K562 (cell line): ENCODE data around the gene CST6. TPM values are rescaled to one million over a fixed set of nuclear protein-coding genes. Genes with fewer than 3 reads are reported as not detected.
A peak's percentile ranks its signal among the peaks of the same experiment; 100 is the strongest.

Source experiments
- ATAC-seq: fragments of 200-7000 bp; cut with Tn5 transposase; 3 replicates; pipeline ENCODE4 v1.9.1; 2020; ENCODE audit warnings: moderate library complexity
- BruUV-seq: library from RNA; stranded (reverse); fragments of 400-500 nt; replicated peaks from 2 replicates; lab custom pipeline; 2021; lab: Mats Ljungman, UMichigan
- CTCF ChIA-PET: fragments of 300-600 bp; formaldehyde crosslinking; extraction: SDS; loops from one replicate; lab custom pipeline; 2021; ENCODE audit warnings: low intra/inter-chr PET ratio; lab: Yijun Ruan, JAX
- POLR2A ChIA-PET: fragments of 300-600, 350-650 bp; sonication (Branson Sonifier 250); formaldehyde crosslinking; extraction: SDS; loops from one replicate; lab custom pipeline; 2021; ENCODE audit warnings: antibody characterized with exemption, inconsistent platforms; lab: Yijun Ruan, JAX
- DNase-seq, 4 experiments: peaks; one replicate each; pipeline versions ENCODE4 v3.0.0 to v3.0.0-alpha.2; 2011 to 2018; ENCODE audit warnings: low spot score in 3 of 4, mixed read lengths in 3 of 4; ENCODE audit errors: extremely low read depth in 1 of 4
- FAIRE-seq: peaks from 2 replicates; lab custom pipeline; 2011; peaks lifted over from hg19 to GRCh38; lab: Jason Lieb, UNC
- H2AFZ ChIP-seq: 2 replicates; pipeline ENCODE4 v1.6.0; 2011; ENCODE audit warnings: low read depth, low read length, control low read depth, inconsistent platforms
- H3K27ac ChIP-seq: fragments of 200-600 bp; 3 replicates; pipeline ENCODE4 v1.8.0; 2011; ENCODE audit warnings: low read depth, mild to moderate bottlenecking, control low read depth, inconsistent platforms, low read length, moderate library complexity, mixed read lengths; ENCODE audit errors: extremely low read depth
- H3K27me3 ChIP-seq, 2 experiments: fragments of 300-600 bp in 1 of 2; 2 replicates in 1 of 2; 3 replicates in 1 of 2; pipeline versions ENCODE4 v1.6.0 to v1.8.0; 2011; ENCODE audit warnings: inconsistent platforms in 2 of 2, low read length in 2 of 2, mild to moderate bottlenecking in 1 of 2, mixed read lengths in 1 of 2, moderate library complexity in 1 of 2; ENCODE audit not compliant: control insufficient read depth in 2 of 2, insufficient read depth in 2 of 2
- H3K36me3 ChIP-seq: fragments of 300-600 bp; 3 replicates; pipeline ENCODE4 v1.8.0; 2011; ENCODE audit warnings: mild to moderate bottlenecking, low read length, inconsistent platforms; ENCODE audit not compliant: control insufficient read depth, insufficient read depth
- H3K4me1 ChIP-seq, 2 experiments: fragments of 200-600 bp in 1 of 2; replicated peaks in 1 of 2; 2 replicates in 1 of 2; 3 replicates in 1 of 2; pipeline versions ENCODE4 v1.5.1 to v1.8.0; 2011; ENCODE audit warnings: inconsistent platforms in 2 of 2, low read length in 2 of 2, mild to moderate bottlenecking in 1 of 2, mixed read lengths in 1 of 2, moderate library complexity in 1 of 2; ENCODE audit not compliant: control insufficient read depth in 2 of 2, insufficient read depth in 2 of 2
- H3K4me2 ChIP-seq: 2 replicates; pipeline ENCODE4 v1.6.1; 2011; ENCODE audit warnings: low read length, control low read depth, inconsistent platforms, mixed read lengths; ENCODE audit not compliant: insufficient read depth
- H3K4me3 ChIP-seq: fragments of 200-600 bp; sonication (generic), shearing (Covaris generic); 2 replicates; pipeline ENCODE4 v1.5.1; 2016; ENCODE audit warnings: control low read depth, inconsistent platforms
- H3K79me2 ChIP-seq: fragments of 200-600 bp; 3 replicates; pipeline ENCODE4 v1.8.0; 2011; ENCODE audit warnings: low read length, inconsistent platforms; ENCODE audit not compliant: control insufficient read depth, insufficient read depth
- H3K9ac ChIP-seq, 2 experiments: 2 replicates each; pipeline versions ENCODE4 v1.6.0 to v1.6.1; 2011; ENCODE audit warnings: low read depth in 2 of 2, low read length in 2 of 2, control low read depth in 1 of 2, inconsistent platforms in 1 of 2, mild to moderate bottlenecking in 1 of 2, mixed read lengths in 1 of 2; ENCODE audit not compliant: insufficient read depth in 1 of 2
- H3K9me1 ChIP-seq: one replicate; pipeline ENCODE4 v1.6.0; 2011; ENCODE audit warnings: inconsistent platforms, mild to moderate bottlenecking, low read length, moderate library complexity; ENCODE audit not compliant: control insufficient read depth, insufficient read depth
- H3K9me3 ChIP-seq: replicated peaks from 2 replicates; pipeline ENCODE4 v1.5.1; 2011; ENCODE audit warnings: low read depth, low read length, inconsistent platforms; ENCODE audit not compliant: control insufficient read depth, insufficient read depth
- H4K20me1 ChIP-seq: replicated peaks from 2 replicates; pipeline ENCODE4 v1.6.1; 2011; ENCODE audit warnings: low read length, inconsistent platforms, mixed read lengths; ENCODE audit not compliant: control insufficient read depth, insufficient read depth
- ATF2 ChIP-seq: sonication (generic); formaldehyde crosslinking; IDR thresholded peaks from 2 replicates; pipeline ENCODE4 v1.8.1; 2022; ENCODE audit warnings: missing genetic modification reagents
- CBFA2T3 ChIP-seq: fragments of 450-650 bp; IDR thresholded peaks from 2 replicates; pipeline ENCODE4 v1.6.1; 2017
- IRF2 ChIP-seq: sonication (generic); formaldehyde crosslinking; IDR thresholded peaks from 2 replicates; pipeline ENCODE4 v1.8.1; 2022; ENCODE audit warnings: mild to moderate bottlenecking, missing genetic modification reagents
- PKNOX1 ChIP-seq: fragments of 450-650 bp; IDR thresholded peaks from 2 replicates; pipeline ENCODE4 v1.6.1; 2016
- POLR2G ChIP-seq: fragments of 200-400 bp; formaldehyde crosslinking; IDR thresholded peaks from 2 replicates; pipeline ENCODE4 v1.6.1; 2017; ENCODE audit warnings: low read depth, mild to moderate bottlenecking, antibody characterized with exemption, low read length, moderate library complexity
- RBM34 ChIP-seq: fragments of 200-400 bp; formaldehyde crosslinking; IDR thresholded peaks from 2 replicates; pipeline ENCODE4 v1.6.1; 2018; ENCODE audit warnings: low read length, borderline replicate concordance; ENCODE audit not compliant: insufficient read depth
- ZBTB40 ChIP-seq, 2 experiments: fragments of 450-650 bp in 1 of 2; sonication (generic) in 1 of 2; formaldehyde crosslinking in 1 of 2; IDR thresholded peaks; 2 replicates each; pipeline versions ENCODE4 v1.7.1 to v1.9.0; 2016 to 2022; ENCODE audit warnings: inconsistent platforms in 1 of 2, mild to moderate bottlenecking in 1 of 2, missing genetic modification reagents in 1 of 2
- ZNF431 ChIP-seq: sonication (generic); formaldehyde crosslinking; IDR thresholded peaks from 2 replicates; pipeline ENCODE4 v1.8.0; 2022; ENCODE audit warnings: mild to moderate bottlenecking, missing genetic modification reagents
- whole genome bisulfite sequencing: fragments of 100-300 bp; shearing (Covaris generic); methylation state at CpG from one replicate; pipeline ENCODE4 v1.1.6; 2016; ENCODE audit warnings: low coverage, mixed read lengths; ENCODE audit not compliant: insufficient coverage; ENCODE audit errors: missing lambda C conversion rate; 5-methylcytosine and 5-hydroxymethylcytosine counted together
- in situ Hi-C: fragments of 300-500 bp; cut with MboI; formaldehyde crosslinking; loops from 4 replicates; pipeline ENCODE4 v1.15.0; 2018; ENCODE audit warnings: inconsistent platforms, mixed read lengths
- intact Hi-C: fragments of 100-400 bp; cut with micrococcal nuclease; formaldehyde crosslinking; loops from 2 replicates; pipeline ENCODE4 v1.14.2; 2022
- polyA plus RNA-seq, 8 experiments: library from polyadenylated mRNA; depleted of rRNA in 4 of 8; stranded (reverse) in 5 of 8; unstranded in 3 of 8; fragments of >200 nt; fragmentation: Nextera tagmentation in 2 of 8; fragmentation: Illumina TruSeq in 1 of 8; extraction: Ambion mirVana in 2 of 8; extraction: Trizol in 1 of 8; gene quantifications; 2 replicates each; pipeline versions ENCODE4 v1.2.1 to v1.2.3, GENCODE V29; 2011 to 2014; ENCODE audit warnings: inconsistent platforms in 1 of 8, missing spikeins in 1 of 8
- total RNA-seq, 7 experiments: library from RNA; depleted of rRNA in 6 of 7; stranded (reverse); fragments of >200 nt in 6 of 7; fragmentation: Illumina TruSeq in 2 of 7; extraction: Trizol in 2 of 7; gene quantifications; 2 replicates each; pipeline versions ENCODE4 v1.2.1 to v1.2.3, GENCODE V29; 2011 to 2021; ENCODE audit warnings: low replicate concordance in 1 of 7

CST6 gene
- total and polyA plus RNA-seq, 9 of the 15 experiments (the other 6 are each of a cell fraction or from before 2014, with no cell fraction given) = not detected

- H3K9me1 ChIP-seq = no peaks in the 10 kb centered on the region
- peaks cover 32% of the 10 kb centered on the region; the same call in 2 of the 3 replicates for H3K36me3 ChIP-seq
- no peaks in the 10 kb centered on the region for H3K79me2 ChIP-seq
- POLR2A ChIA-PET = interaction anchor here (0.5 to 1.5 kb wide), 5 partner anchors 87 to 204 kb away, joined by 3 to 5 read pairs (median 3); partner anchors contain the start of genes CCDC85B and FIBP
- H3K27ac ChIP-seq = no peak overlapping the region
- 77% methylated on average over 9 of the region's 12 CpGs for WGBS
- H3K4me3 ChIP-seq = no peak overlapping the region
- H3K4me2 ChIP-seq = no peak overlapping the region
- in situ Hi-C loops (no loop called here), intact Hi-C loops (loop anchor here (10.0 kb wide), 1 partner anchor 196 kb away; the partner anchor contains the start of genes AP5B1 and OVOL1)
- no peaks in the 10 kb centered on the region for H3K27me3 ChIP-seq
- no peaks in the 10 kb centered on the region for H4K20me1 ChIP-seq
- ATAC-seq (no peak), FAIRE-seq (no peak), DNase-seq (no peak)
- H3K4me1 ChIP-seq = peaks cover 0 to 24% of the 10 kb centered on the region in 2 experiments; a peak in 2 of 5 replicates
- H3K9me3 ChIP-seq = no peaks in the 10 kb centered on the region
- H3K9ac ChIP-seq = peak overlapping the region in 1 of 2 experiments; percentile 71; a peak in 2 of 4 replicates
- no peak for TF ChIP-seq CBFA2T3
- no peak for TF ChIP-seq IRF2
- no peak for TF ChIP-seq ZBTB40 (IDR thresholded peaks at IDR 0.05)
- no peak for TF ChIP-seq ZBTB40 (CRISPR knock-in tag; IDR thresholded peaks at IDR 0.05)
- TF ChIP-seq RBM34 = no peak
- no peak for TF ChIP-seq PKNOX1
- peak; percentile 39; the same call in 1 of the 2 replicates for TF ChIP-seq POLR2G
- TF ChIP-seq ZNF431 = no peak
- no peak for TF ChIP-seq ATF2 (CRISPR knock-in tag)
- no TSS peak for BruUV-seq
- no peak overlapping the region for H2AFZ ChIP-seq
- CTCF ChIA-PET = no interaction called here
Observed at GRCh38 chr11:65981101-65981740, 30.6 kb upstream of the CST6 start.
